GM18861 (cell line): ENCODE measurements around the gene NUBPL.
"Not testable (repeated sequence)": the region's sequence is repeated elsewhere in the genome, so short reads cannot be mapped to it uniquely, and the experiment has no call there.

Experiments used
- ATAC-seq: cut with Tn5 transposase; IDR thresholded peaks from one replicate; pipeline ENCODE4 v1.9.1; 2021; ENCODE audit not compliant: unreplicated experiment

Gene NUBPL

DNA sequence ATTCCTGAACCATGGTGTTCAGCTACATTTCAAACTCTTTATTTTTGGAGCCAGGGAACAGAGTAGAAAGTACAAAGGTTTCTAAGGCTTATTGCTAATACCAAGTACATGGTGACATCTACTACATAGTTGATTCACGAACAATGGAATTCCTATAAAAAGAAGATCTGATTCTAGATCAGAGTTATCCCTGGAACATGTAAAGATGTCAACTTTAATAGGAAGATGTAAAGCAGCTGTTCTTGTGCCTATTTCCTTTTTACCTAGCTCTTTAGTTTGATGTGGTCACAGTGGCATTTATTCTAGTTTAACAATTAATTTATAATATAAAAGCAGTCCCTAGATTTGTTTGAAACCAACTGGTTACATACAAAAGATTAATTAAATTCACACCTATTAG is 99.5 kb downstream of the NUBPL start:
- no peak for ATAC-seq

DNA sequence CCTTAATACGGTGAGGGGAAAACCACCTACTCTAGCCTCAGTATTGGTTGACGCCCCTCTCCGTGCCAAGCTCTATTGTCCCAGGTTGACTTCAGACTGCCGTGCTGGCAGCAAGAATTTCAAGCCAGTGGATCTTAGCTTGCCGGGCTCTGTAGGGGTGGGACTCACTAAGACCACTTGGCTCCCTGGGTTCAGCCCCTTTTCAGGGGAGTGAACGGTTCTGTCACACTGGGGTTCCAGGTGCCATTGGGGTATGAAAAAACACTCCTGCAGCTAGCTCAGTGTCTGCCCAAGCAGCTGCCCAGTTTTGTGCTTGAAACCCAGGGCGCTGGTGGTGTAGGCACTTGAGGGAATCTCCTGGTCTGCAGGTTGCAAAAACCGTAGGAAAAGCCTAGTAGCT is 107.1 kb downstream of the NUBPL start:
- ATAC-seq: no peak

DNA sequence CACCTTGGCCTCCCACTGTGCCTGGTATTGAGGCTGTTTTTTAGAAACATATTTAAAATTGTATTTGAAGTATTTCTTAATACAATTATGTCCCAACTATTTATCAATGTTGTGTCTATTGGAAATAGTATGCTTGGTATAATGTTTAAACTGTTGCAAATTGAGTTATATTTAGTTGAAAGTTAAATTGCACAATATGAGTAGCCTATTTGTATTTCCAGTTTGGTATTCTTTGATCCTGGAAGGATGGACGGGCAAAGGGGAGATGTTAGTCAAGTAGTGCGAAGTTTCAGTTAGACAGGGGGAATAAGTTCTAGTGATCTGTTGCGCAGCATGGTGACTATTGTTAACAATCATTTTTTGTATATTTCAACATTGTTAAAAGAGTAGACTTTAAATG is 111.5 kb downstream of the NUBPL start:
- no peak for ATAC-seq

DNA sequence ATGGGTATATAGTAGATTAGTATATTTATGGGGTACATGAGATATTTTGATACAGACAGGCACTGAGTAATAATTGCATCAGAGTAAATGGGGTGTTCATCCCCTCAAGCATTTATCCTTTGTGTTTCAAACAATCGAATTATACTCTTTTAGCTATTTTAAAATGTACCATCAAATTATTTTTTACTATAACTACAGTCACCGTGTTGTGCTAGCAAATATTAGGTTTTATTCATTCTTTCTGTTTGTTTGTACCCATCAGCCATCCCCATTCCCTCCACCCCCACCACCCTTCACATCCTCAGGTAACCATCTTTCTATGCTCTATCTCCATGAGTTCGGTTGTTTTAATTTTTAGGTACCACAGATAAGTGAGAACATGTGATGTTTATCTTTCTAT is 115.8 kb downstream of the NUBPL start:
- no peak for ATAC-seq

DNA sequence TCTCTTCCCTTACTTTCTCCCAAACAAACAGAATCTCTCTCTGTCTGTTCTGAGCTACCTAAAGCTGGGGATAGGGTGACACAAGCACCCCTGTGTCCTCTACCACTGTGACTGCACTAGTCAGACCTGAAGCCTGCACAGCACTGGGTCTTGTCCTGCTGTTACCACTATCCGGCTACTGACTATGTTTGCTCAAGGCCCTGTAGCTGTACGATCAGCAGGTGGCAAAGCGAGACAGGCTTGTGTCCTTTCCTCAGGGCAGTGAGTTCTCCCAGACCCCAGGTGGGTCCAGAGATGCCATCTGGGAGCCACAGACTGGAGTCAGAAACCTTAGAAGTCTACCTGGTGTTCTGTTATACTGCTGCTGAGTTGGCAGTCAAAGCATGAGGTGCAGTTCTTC is 116.4 kb downstream of the NUBPL start:
- no peak for ATAC-seq

DNA sequence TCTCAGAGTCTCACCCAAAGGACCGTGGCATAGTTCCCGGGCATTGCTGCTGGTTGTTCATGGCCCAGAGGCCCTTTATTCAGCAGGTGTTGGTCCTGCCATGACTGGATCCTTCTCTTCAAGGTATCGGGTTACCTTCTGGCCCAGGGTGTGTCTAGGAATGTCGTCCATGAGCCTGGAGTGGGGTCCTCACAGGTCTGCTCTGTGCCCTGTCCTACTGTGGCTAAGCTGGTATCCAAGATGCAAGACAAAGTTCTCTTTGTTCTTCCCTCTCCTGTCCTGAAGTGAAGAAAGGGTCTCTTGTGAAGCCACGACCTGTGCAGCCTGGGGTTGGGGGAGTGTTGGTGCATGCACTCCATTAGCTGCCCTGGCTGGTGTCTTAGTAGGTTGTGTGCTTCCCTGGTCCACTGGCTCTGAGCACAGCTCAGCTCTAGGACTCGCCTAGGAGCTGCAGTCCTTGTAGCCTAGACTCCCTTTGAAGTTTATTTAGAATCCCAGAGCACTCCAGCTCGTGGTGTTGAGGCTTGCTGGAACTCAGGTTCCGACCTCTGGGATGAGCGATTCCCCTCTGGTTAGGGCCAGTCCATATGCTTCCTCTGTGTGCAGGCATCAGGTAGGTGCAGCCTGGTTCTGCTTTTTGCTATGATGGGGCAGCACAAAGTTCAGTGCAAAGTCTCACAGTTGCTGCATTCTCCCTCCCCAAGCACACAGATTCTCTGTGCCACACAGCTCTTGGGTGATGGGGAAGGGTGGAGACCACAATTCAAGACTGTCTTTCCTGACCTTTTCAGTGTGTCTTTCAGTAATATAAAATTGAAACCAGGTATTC is 117.4 kb downstream of the NUBPL start:
- no peak for ATAC-seq

DNA sequence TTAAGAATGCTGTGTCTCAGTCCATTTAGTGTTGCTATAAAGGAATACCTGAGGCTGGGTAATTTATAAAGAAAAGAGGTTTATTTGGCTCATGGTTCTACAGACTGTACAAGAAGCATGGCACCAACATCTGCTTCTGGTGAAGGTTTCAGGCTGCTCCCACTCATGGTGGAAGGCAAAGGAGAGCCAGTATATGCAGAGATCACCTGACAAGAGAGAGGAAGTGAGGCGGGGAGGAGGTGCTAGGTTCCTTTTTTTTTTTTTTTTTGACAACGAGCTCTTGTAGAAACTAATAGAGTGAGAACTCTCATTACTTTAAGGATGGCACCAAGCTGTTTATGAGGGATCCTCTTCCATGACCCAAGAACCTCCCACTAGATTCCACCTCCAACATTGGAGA is 121.6 kb downstream of the NUBPL start:
- no peak for ATAC-seq

DNA sequence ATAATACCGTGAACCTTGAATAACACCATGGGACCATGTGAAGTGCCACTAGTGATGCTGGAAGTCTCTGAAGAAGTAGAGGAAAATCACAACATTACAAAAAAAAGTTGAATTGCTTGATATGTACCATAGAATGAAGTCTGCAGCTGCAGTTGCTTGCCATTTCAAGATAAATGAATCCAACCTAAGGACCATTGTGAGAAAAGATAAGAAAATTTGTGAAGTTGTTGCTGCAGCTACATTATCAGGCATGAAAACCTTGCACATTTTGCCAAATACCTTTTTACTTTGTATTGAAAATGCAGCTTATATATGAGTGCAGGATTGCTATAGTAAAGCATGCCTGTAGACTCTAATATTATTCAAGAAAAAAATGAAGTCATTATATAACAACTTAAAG is 126.5 kb downstream of the NUBPL start:
- ATAC-seq: no peak

DNA sequence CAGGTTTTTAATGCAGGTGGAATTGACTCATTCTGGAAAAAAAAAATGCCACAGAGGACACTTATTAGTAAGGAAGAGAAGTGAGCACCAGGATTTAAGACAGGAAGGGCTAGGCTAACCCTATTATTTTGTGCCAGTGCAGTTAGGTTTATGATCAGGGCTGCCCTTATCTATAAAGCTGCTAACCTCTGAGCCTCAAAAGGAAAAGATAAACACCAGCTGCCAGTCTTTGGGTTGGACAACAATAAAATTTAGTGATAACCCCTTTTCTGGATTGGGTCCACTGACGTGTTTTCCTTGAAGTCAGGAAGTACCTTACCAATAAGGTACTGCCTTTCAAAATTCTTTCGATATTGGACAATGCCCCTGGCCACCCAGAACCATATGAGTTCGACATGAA is 128.9 kb downstream of the NUBPL start:
- ATAC-seq: no peak

DNA sequence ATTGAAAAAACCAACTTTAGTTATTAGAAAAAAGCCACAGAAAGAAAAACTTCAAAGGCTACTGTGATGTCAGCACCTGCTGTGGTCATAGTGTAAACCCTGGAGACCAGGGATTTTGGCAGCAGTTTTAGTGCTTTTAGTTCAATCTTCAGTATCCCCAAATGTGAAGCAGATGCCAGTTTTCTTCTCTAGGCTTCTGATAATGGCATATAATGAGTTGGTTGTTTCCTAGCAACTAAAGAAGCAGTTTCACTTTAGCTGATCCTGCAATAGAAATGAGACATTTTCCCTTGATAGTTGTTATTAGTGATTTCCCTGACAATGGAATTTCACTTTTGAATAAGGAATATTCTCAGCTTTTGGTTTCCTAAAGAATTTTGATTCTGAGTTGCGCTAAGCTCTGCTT is 131.2 kb downstream of the NUBPL start:
- no peak for ATAC-seq

DNA sequence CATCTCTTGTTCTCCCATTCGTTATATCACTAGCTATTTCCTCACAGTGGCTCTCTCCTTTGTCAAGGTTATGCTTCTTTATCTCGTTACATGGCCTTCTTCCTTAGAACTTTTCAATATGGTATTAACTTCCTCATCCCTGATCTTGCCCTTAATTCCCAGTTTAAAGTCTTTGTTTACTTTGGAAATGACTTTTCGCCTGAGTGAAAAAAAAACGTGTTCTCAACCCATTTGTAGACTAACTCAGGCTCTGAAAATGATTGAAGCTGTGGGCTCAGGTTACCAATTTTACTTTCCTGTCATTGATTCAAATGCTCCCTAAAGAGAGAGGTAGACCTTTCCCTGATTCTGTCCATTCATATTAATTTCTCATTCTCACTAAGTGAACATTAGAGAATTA is 135.2 kb downstream of the NUBPL start:
- no peak for ATAC-seq

DNA sequence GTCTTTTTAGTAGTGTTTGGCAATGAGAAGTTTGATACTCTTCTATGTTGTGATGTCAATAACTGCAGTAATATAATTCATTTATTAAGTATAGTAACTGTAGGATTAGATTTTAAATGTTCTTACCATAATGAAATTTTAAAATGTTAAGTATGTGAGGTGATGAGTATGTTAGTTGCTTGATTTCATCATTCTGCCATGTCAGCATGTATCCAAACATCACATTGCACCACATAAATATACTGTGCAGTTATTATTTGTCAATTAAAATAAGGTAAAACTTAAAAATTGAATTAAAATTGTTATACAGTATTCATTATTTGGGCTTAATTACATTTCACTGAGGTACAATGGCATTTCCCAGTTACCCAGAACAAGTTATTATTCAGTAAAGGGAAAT is 138.6 kb downstream of the NUBPL start:
- ATAC-seq: no peak

DNA sequence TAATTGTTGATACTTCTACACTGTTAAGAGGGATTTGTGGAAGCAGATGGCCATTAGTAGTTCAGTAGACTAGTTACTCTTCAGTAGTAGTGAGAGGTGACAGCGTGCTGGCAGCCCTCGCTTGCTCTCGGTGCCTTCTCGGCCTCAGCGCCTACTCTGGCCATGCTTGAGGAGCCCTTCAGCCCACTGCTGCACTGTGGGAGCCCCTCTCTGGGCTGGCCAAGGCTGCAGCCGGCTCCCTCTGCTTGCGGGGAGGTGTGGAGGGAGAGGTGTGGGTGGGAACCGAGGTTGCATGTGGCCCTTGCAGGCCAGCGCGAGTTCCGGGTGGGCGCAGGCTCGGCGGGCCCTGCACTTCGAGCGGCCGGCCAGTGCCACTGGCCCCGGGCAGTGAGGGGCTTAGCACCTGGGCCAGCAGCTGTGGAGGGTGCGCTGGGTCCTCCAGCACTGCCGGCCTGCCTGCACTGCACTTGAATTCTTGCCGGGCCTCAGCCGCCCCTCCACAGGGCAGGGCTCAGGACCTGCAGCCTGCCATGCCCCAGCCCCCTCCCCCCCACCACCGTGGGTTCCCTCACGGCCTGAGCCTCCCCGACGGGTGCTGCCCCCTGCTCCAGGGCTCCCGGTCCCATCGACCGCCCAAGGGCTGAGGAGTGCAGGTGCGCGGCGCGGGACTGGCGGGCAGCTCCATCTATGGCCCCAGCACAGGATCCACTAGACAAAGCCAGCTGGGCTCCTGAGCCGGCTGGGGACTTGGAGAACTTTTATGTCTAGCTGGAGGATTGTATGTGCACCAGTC is 139.3 kb downstream of the NUBPL start:
- no peak for ATAC-seq

DNA sequence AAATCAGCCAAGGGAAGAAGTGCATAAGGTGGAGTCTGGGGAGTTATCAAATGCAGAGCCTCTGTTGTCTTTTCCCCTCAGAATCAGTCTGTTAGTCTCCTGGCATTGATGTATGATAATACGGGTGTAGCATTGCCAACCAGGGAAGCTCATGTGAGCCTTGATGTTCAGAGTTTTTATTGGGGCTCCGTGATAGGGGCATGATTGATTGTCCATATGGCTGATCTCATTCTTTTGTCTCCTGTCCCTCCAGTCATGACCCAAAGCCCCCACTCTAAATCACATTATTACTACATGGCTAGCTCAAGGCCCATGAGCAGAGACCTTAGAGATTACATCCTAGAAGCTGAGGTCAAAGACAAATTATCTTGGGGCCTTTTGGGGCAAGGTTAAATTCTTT is 140.9 kb downstream of the NUBPL start:
- no peak for ATAC-seq

DNA sequence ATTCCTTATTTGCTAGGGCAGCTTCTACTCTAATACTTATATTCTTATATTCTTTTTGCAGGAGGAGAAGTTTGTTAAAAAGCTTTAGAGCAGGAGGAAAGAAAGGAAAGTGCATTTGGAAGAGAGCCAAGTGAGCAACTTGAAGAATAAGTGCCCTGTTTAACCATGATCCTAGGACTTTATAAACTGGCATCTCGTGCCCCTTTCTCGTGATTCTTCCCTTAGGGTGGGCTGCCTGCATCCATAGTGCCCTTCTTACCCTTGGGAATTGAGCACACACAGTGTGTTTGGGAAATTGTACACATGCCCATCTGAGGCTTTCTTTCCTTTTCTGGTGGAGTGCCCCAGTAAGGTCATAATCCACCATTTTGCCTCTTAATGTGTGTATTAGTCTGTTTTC is 141.9 kb downstream of the NUBPL start:
- ATAC-seq: no peak

DNA sequence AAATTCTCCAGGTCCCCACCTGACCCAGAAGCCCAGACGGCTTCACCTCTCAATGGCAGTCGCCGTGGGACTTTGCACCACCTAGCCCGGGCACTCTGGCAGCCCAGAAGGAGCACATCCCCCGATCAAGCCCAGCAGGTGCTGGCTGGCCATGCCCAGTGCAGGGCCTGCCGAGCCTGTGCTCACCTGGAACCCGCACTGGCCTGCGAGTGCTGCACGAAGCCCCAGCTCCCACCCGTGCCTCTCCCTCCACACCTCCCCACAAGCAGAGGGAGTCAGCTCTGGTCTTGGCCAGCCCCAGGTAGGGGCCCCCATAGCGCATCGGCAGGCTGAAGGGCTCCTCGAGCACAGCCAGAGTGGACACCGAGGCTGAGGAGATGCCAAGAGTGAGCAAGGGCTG is 144.5 kb downstream of the NUBPL start:
- ATAC-seq: no peak

DNA sequence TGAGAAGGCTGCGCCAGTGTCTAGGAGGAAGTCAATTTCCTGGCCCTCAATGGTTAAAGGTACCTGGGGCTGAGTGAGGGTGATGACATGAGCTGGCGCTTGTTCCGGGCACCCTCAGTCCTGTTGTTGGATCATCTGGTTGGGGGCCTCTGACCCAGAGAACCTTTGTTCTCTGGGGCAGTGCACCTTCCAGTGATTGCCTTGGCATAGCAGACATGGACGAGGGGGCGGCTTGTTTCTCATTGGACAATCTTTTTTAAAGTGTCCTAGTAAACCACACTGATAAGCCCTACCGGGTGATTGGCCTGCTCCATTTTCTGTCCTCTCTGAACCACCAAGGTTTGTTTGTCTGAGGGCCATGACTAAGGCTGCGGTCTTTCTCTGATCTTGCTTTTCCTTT is 147.5 kb downstream of the NUBPL start:
- ATAC-seq: not testable (repeated sequence)

DNA sequence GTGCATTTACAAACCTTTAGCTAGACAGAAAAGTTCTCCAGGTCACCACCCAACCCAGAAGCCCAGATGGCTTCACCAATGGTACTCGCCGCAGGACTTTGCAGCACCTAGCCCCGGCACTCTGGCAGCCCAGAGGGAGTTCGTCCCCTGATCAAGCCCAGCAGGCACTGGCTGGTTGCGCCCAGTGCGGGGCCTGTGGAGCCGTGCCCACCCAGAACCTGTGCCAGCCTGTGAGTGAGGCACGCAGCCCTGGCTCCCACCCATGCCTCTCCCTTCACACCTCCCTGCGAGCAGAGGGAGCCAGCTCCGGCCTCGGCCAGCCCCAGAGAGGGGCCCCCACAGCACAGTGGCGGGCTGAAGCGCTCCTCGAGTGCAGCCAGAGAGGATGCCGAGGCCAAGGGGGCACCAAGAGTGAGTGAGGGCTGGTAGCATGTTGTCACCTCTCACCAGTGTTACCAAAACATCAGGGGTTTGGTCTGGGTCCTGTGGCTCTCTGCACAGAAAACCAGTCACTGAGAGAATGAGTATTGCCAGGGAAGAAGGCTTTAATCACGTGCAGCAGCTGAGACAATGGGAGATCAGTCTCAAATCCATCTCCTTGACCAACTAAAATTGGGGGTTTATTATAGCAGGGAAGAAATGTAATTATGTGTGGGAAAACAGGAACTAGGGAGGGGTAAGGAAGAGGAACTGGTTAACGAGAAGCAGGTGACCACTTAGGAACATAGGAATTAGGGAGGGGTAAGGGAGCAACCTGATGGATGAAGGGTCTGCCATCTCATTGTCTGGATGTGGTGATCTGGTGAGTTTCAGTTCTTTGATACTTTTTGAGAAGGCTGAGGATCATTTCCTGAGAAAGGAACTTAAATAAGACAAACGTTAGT is 151.3 kb downstream of the NUBPL start:
- ATAC-seq: no peak

DNA sequence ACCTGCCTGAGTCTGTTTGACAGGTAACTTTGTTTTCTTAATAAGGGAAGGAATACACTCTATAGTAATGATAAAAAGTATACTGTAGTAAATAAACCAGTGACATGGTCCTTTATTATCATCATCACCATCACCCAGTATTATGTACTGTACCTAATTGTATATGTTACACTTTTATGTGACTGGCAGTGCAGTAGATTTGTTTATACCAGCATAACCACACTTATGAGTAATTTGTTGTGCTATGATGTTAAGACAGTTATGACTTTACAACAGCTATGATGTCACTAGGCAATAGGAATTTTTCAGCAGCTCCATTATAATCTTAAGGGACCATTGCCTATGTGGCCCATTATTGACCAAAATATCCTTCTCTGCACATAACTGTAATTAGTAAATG is 155.0 kb downstream of the NUBPL start:
- ATAC-seq: no peak

DNA sequence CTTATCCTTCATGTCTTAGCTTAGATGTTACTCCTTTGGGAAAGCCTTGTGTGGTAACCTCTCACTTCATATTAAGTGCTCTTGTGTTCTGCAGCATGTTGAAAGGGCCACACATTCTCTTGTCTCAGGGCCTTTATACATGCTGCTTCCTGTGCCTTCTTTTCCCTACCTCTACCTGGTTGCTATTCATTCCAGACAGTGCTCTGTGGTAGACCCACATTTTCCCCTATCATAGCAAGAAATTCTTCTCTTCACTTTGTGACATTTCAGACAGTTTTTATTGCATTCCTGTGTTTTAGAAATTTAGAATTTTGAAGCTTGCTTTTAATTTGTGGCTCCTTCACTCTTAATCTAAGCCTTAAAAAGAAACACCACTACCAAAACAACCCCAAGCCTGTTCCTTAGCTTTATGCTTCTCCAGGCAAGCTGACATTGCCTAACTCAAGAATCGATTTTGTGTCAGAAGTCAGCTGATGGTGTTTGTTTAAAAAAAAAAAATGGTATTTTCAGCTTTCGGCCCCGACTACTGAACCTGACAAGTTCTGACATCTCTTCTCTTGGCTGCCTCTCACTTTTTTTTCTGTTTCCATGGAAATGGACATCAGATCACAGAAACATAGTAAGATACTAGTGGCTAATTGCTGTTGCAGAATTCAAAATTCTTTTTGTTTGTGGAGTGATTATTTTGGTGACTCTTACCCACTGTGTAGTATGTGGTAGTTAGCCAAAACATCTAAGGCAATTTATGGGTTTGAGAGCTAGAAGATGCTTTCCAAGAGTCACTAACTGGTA is 156.3 kb downstream of the NUBPL start:
- ATAC-seq: no peak

DNA sequence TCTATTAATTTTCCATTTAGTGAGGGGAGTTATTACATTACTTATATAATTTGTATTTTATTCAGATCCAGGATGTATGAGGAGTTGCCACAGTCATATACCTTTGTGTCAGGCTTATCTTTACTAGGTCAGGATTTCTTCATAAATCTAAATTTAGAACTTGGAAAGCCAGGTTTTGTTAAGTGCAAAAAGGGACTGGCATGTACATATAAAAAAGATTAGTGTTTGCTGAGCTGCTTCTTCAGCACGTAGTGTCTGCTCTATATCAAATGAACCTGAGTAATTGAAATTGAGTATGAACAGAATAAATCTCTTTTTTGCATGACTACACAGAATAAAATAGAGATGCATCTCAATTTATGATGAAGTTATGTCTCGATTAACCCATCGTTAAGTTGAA is 157.4 kb downstream of the NUBPL start:
- ATAC-seq: no peak
